ENCODE measurements around the gene LENEP.

LENEP gene

DNA sequence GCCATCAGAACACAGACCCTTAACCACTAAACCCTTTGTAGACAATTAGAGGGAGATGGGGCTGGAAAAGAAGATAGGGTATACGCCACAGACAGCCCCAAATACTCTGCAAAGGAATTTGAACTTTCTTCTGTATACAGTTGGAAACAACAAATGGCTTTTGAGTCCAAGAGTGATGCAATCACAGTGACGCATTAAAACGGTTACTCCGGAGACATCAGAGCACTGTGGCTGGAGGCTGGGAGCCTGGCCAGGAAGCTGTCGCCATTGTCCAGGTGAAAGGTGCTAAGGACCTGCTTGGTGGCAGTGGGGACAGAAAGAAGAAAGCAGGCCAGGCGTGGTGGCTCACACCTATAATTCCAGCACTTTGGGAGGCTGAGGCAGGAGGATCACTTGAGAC lies 6.1 kb upstream of the LENEP start:
- TF ChIP-seq, protein P1, sequence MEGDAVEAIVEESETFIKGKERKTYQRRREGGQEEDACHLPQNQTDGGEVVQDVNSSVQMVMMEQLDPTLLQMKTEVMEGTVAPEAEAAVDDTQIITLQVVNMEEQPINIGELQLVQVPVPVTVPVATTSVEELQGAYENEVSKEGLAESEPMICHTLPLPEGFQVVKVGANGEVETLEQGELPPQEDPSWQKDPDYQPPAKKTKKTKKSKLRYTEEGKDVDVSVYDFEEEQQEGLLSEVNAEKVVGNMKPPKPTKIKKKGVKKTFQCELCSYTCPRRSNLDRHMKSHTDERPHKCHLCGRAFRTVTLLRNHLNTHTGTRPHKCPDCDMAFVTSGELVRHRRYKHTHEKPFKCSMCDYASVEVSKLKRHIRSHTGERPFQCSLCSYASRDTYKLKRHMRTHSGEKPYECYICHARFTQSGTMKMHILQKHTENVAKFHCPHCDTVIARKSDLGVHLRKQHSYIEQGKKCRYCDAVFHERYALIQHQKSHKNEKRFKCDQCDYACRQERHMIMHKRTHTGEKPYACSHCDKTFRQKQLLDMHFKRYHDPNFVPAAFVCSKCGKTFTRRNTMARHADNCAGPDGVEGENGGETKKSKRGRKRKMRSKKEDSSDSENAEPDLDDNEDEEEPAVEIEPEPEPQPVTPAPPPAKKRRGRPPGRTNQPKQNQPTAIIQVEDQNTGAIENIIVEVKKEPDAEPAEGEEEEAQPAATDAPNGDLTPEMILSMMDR (IDR thresholded peaks at IDR 0.05; ENCODE audit: control insufficient read depth, extremely low read depth, insufficient read depth), result no peak
- no peak for DNase-seq (ENCODE audit: low read depth)
- H3K4me3 ChIP-seq (ENCODE audit: low read depth, low read length), result no peak overlapping the region

DNA sequence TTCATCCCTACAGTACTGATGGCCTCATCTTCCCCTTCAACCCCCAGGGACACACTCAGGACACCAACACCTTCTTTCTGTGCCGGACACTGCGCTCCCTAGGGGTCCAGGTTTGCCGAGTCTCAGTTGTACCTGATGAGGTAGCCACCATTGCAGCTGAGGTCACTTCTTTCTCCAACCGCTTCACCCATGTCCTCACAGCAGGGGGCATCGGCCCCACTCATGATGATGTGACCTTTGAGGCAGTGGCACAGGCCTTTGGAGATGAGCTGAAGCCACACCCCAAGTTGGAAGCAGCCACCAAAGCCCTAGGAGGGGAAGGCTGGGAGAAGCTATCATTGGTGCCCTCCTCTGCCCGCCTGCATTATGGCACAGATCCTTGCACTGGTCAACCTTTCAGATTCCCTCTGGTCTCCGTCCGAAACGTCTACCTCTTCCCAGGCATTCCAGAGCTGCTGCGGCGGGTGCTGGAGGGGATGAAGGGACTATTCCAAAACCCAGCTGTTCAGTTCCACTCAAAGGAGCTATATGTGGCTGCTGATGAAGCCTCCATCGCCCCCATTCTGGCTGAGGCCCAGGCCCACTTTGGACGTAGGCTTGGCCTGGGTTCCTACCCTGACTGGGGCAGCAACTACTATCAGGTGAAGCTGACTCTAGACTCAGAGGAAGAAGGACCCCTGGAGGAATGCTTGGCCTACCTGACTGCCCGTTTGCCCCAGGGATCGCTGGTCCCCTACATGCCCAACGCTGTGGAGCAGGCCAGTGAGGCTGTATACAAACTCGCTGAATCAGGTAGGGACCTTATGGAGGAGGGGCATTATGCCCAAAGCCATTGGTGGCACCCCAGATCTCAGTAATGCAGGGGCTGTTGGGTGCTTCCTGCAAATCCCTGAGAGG lies 5.1 kb upstream of the LENEP start:
- no peak overlapping the region for H3K4me3 ChIP-seq (ENCODE audit: low read depth, low read length)
- no peak for DNase-seq (ENCODE audit: low read depth)
- TF ChIP-seq, protein P1 (IDR thresholded peaks at IDR 0.05; ENCODE audit: control insufficient read depth, extremely low read depth, insufficient read depth), result 0 out of 2 replicates have a peak, but pooled peaks have one; percentile 12

GRCh38 chr1:154989195-154989860 lies 4.1 kb upstream of the LENEP start:
- no peak for DNase-seq (ENCODE audit: low read depth)
- TF ChIP-seq, protein P1 (IDR thresholded peaks at IDR 0.05; ENCODE audit: control insufficient read depth, extremely low read depth, insufficient read depth), result no peak
- no peak overlapping the region for H3K4me3 ChIP-seq (ENCODE audit: low read depth, low read length)

DNA sequence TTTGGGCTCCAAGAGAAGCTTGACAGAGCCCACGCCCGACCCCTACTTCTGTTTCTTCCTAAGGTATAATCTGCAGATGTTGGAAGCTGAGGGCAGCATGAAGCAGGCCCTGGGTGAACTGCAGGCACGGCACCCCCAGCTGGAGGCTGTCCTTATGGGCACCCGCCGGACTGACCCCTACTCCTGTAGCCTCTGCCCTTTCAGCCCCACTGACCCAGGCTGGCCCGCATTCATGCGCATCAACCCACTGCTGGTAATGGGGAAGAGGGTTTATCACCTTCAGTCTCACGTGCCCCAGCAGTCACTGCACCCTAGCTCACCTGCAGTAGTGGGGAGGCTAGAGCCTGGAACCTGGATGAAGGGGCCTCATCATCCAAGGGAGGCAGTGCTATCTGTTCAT lies 3.1 kb upstream of the LENEP start:
- no peak for DNase-seq (ENCODE audit: low read depth)
- no peak overlapping the region for H3K4me3 ChIP-seq (ENCODE audit: low read depth, low read length)
- TF ChIP-seq, protein P1 (IDR thresholded peaks at IDR 0.05; ENCODE audit: control insufficient read depth, extremely low read depth, insufficient read depth), result no peak

DNA sequence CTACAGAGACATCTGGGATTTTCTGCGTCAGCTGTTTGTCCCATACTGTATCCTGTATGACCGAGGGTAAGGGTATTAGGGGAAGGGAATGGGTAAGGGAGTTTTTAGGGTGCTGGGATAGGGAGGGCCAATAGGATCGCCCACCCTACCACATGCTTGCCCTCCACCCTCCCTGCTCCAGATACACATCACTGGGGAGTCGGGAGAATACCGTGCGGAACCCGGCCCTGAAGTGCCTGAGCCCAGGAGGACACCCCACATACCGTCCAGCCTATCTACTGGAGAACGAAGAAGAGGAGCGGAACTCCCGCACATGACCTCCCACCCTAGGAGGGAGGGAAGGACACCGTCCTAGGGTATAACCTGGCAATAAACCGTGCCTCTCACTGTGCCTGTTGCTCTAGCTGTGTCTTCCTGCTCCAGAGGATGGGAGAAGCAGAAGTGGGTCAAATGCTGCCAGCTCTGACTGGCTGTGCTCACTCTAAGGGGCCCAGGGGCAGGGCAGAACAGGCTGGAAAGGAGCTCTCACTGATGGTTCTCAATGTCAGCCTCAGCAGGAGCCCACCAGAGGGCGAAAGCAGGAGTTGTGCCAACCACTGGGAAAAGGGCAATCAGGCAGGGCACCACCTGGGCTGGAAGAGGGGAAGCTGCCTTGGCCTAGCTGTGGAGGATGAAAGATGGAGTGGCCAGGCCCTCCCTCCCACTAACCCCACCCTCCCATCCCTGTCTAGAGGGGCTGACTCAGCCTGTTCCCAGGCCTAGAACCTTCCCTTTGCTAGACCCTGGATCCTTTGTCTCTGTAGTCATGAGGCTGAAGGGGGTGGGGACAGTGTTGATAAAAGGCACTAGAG lies 440 bp upstream of the LENEP start:
- TF ChIP-seq, protein P1 (IDR thresholded peaks at IDR 0.05; ENCODE audit: control insufficient read depth, extremely low read depth, insufficient read depth), result no peak
- no peak overlapping the region for H3K4me3 ChIP-seq (ENCODE audit: low read depth, low read length)
- DNase-seq (ENCODE audit: low read depth), result no peak

GRCh38 chr1:154994269-154994587 lies 842 bp downstream of the LENEP start:
- no peak overlapping the region for H3K4me3 ChIP-seq (ENCODE audit: low read depth, low read length)
- TF ChIP-seq, protein P1 (IDR thresholded peaks at IDR 0.05; ENCODE audit: control insufficient read depth, extremely low read depth, insufficient read depth), result no peak
- DNase-seq (ENCODE audit: low read depth), result no peak

Data from LNCaP clone FGC (cell line).